Glomerular endothelial cell (primary cell): Measurements from ENCODE around the gene GPR162. TPM values are rescaled to one million over a fixed set of nuclear protein-coding genes. Genes with fewer than 3 reads are reported as not detected.
"Not testable (repeated sequence)": the region's sequence is repeated elsewhere in the genome, so short reads cannot be mapped to it uniquely, and the experiment has no call there.

Experiments used
- DNase-seq: peaks from one replicate; pipeline ENCODE4 v3.0.0-alpha.2; 2011; ENCODE audit warnings: low read depth, low spot score; ENCODE audit errors: extremely low read depth
- total RNA-seq: library from RNA; depleted of rRNA; stranded (reverse); fragments of >200 nt; gene quantifications from 2 replicates; pipeline ENCODE4 v1.2.3, GENCODE V29; 2015

The GPR162 gene
- total RNA-seq, 1 donor from 2014 or later = 3.7 TPM

DNA sequence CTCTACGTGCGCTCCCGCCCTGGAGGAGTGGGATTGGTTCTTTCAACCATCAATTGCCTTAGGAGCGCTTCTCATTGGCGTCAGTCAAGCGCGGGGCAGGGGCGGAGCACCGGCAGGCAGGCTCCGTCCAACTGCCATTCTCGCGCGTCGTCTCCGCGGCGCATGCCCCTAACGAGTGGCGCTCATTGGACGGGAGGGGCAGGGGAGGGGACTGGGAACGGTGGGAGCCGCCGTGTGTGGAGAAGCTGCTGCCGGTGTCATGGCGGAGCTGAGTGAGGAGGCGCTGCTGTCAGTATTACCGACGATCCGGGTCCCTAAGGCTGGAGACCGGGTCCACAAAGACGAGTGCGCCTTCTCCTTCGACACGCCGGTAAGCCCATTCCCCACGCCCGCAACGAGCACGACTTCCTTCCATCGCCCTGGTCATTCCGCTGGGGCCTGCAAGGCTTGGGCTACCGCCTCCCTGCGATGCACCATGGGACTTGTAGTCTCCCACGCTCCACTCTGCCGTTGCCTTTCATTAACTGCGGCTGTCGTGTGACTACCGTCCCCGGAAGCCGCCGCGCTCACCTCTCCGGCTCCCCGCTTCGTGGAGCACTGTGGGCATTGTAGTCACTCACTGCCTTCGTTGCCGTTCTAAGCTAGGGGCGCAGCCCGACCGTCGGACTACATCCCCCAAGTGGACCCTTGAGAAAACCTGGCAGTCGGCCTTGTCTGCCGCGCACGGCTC lies 30.5 kb downstream of the GPR162 start, which contains the start of gene USP5:
Gene USP5, plus strand, starts transcription at position 230 of the 730 bp plus-strand sequence. Its CDS starts 30 bp downstream, at position 260.
- peak; percentile 97 for DNase-seq

DNA sequence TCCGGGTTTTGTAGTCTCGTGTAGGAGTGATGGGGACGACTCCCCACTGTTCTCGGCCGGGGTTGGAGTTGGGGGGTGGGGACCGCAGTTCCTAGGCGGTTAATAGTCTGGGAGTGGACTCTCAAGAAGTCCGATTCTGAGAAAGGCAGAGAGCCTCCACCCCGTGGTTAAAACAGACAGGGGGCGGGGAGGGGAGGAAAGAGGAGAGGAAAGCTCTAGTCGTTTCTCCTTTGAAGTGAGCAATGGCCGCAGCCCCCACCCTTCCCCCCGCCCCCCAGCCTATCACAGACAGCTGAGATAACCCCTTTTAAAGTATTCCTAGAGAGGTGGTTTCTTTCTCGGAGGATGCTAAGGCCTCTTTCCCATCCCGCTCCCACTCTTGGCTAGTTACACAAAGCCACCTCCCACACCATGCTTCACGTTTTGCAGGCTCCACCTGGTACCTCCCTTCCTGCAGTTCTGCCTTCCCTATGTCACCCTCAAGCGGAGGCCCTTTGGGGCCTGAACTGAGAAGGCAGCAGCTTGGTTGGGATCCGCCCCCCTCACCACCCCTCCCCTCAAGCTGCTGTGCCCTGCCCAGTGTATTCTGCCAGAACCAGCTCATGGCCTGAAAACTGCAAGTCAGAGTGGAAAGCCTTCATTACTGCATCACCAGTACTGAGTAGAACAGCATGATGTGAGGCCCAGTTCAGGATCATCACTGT lies 31.2 kb downstream of the GPR162 start:
- no peak for DNase-seq

DNA sequence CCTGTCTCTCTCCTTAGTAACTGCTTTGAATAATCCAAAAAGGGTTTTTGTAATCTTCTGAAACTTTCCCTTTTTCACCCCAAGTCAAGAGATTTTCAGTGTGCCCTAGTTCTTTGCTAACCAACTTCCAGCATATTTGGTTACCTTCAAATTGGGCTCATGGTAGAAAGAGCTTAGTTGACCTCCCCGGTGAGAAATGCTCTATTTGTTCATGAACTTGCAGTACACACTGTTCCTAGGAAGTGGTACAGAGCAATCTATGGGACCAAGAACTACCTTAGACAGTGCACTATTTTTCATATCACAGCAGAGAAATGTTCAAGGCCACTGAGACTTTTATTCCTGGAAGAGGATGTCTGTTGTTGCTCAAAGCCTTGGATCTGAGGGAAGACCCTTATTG lies 32.0 kb downstream of the GPR162 start:
- no peak for DNase-seq

DNA sequence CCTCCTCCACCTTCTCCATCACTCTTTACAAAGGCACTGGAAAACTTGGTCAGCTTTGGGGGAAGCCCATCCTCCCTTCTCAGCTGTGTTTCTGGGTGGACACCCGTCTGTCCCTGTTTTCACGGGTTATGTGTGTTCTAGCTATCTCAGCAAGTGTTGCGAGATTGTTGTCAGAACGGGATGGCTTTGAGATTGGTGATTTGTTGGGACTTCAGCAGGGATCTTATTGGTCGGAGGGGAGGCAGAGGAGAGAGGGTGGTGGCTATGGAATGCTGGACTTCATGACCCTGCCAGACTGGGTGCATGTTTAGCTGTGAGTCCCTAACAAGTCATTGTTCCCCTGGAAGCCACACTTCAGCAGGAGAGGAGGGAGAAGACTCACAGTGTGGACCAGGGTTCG lies 32.4 kb downstream of the GPR162 start:
- DNase-seq = no peak

DNA sequence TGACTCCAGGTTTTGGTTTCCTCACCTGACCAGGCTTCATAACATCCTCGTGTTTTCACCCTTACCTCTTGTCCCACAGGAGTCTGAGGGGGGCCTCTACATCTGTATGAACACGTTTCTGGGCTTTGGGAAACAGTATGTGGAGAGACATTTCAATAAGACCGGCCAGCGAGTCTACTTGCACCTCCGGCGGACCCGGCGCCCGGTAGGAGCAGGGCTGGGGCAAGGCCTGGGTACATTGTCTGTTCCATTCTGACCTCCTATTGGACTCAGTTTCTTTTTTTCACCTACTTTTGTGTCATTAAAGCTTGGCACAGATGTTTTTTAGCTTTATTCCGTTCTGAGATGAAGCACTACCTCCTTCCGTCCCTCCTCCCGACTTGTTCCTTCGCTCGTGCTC lies 33.7 kb downstream of the GPR162 start:
- no peak for DNase-seq

DNA sequence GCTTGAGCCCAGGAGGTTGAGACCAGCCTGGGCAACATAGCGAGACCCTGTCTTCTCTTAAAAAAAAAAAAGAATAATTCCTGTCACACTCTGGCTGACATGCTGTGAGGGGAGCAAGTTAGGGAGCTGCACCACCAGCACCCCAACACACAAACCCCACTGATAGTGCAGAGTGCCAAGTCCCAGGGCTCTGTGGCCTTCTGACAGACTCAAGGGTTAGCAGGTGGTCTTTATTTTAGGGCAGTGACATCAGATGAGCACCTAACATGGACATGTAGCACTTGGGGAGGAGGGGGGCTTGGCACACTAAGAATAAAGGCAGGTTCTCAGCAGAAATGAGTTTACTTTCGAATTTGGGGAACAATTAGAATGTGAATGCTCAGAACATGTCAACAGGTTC lies 37.2 kb downstream of the GPR162 start:
- DNase-seq = no peak

DNA sequence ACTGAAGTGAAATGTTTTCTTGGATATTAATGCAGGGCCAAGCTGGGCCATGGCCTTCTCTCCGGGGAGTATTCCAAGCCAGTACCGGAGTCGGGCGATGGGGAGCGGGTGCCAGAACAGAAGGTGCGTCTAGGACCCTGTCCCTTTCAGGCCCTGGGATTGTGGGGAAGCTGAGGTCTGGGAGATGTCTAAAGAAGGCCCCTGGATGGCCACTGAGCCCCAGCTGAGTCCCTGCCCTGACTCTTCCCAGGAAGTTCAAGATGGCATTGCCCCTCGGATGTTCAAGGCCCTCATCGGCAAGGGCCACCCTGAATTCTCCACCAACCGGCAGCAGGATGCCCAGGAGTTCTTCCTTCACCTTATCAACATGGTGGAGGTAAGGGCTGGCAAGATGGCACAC lies 38.5 kb downstream of the GPR162 start:
- DNase-seq = no peak

DNA sequence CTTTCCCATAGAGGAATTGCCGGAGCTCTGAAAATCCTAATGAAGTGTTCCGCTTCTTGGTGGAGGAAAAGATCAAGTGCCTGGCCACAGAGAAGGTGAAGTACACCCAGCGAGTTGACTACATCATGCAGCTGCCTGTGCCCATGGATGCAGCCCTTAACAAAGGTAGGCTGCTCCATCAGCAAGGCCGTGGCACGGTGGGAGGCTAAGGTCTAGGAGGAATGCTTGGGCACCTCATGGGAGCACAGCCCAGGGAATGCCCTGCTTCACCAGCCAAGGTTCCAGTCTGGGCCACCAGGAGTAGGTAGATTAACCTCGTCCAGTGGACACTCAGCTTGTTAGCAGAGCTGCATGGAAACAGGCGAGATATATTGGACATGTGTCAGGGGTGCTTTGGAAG lies 39.3 kb downstream of the GPR162 start:
- DNase-seq = no peak

DNA sequence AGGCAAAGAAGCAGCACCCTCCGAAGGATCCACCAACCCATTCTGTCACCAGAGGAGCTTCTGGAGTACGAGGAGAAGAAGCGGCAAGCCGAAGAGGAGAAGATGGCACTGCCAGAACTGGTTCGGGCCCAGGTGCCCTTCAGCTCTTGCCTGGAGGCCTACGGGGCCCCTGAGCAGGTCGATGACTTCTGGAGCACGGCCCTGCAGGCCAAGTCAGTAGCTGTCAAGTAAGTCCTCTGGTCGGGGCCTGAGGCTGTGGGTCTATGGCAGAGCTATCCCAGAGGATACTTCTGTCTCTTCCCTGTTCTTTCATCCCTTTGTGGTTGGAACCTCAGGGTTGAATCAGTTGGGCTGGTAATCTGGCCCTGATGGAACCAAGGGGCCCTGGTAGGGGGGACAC lies 39.8 kb downstream of the GPR162 start:
- DNase-seq = no peak

DNA sequence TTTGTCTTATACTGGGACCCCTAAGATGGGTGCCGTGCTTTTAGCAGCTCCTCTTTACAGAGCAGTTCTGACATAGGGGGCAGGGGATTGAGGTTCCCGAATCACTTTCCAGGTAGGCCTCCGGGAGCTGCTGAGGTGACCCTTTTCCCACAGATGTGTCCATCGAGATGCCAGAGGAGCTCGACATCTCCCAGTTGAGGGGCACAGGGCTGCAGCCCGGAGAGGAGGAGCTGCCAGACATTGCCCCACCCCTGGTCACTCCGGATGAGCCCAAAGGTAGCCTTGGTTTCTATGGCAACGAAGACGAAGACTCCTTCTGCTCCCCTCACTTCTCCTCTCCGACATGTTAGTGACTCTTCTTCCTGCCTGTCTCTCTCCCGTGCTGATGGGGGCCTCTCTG lies 41.4 kb downstream of the GPR162 start:
- no peak for DNase-seq

DNA sequence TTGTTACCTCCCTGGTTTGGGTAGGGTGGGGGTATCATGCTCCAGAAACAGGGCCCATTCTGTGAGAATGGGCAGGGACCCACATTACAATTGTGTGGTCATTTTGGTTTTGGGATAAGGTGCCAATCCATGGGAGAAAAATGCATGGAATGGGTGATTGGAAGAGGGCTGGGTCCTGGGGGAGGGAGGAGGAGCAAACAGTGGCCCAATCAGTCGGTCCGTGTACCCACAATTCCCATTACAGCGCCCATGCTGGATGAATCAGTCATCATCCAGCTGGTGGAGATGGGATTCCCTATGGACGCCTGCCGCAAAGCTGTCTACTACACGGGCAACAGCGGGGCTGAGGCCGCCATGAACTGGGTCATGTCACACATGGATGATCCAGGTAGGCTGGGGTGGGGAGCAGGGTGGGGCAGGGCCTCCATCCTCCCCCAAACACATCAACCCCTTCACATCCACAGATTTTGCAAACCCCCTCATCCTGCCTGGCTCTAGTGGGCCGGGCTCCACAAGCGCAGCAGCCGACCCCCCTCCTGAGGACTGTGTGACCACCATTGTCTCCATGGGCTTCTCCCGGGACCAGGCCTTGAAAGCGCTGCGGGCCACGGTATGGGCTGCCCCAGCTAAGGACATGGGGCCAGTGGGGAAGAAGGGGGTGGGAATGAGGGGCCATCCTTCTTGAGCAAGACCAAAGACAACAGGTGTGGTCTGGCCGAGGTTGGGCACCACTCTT lies 42.1 kb downstream of the GPR162 start:
- DNase-seq = no peak

DNA sequence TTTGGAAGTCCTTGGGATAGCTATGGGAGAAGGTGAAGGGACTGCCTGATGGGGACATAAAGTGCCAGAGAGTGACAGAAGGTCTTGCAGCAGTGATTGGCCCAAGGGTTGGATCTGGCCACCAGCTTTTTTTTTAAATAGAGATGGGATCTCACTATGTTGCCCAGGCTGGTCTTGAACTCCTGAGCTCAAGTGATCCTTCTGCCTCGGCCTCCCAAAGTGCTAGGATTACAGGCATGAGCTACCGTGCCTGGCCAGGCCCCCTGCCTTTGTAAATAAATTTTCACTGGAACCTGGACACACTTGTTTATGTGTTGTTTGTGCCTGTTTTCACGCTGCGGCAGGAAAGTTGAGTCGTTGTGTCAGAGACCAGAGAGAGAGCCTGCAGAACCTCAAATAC lies 43.7 kb downstream of the GPR162 start:
- DNase-seq = not testable (repeated sequence)

DNA sequence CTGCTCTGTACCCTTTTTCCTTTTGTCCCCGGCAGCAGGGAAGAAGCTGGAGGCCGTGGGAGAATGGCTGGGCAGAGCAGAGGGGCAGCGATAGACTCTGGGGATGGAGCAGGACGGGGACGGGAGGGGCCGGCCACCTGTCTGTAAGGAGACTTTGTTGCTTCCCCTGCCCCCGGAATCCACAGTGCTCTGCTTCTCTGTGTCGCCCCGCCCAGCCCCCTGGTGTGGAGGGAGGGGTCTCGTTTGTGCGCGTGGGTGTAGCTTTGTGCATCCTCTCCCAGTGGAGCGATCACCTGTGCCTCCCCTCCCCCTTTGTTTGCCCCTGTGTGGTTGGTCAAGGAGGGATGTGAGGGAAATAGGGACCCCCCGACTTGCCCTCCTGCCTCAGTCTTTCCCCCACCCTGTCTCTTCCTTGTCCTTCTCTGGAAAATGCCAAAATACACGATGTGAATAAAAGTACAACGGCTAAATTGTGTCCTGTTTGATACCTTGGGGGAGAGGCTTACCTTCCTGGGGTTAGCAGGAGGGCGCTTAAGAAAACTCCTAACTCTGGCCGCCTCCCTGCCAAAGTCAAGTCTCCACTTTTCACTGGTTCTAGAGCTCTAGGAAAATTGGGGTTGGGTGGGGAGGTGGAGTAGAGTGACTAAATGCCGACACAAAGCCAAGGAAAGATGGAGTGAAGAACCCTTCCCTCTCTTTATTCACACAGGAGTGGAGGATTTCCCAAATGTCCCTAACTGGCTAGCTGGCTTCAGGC lies 44.7 kb downstream of the GPR162 start:
- no peak for DNase-seq

DNA sequence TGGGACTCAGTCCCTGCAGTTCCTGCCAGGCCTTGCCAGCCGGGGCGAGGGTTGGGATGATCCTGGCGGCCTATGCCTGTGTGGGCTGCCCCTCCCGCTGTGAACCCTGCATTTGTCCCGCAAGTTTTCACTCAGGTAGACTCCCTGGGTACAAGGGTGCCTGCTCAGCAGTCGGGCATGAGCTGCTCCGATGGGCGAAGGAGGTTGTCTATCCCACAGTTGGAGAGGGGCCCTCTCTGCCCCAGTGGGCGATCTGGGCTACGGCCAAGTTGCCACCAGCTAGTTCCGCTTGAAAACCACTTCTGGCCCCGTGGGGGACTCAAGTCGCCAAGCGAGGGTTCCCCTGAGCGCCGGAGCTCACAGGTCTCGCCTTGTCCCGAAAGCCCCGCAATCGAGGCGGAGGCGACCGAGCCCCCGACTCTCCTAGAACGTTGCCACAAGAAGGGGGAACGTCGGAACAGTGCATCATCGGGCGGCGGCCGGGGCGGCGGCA lies 45.3 kb downstream of the GPR162 start:
- DNase-seq = no peak

DNA sequence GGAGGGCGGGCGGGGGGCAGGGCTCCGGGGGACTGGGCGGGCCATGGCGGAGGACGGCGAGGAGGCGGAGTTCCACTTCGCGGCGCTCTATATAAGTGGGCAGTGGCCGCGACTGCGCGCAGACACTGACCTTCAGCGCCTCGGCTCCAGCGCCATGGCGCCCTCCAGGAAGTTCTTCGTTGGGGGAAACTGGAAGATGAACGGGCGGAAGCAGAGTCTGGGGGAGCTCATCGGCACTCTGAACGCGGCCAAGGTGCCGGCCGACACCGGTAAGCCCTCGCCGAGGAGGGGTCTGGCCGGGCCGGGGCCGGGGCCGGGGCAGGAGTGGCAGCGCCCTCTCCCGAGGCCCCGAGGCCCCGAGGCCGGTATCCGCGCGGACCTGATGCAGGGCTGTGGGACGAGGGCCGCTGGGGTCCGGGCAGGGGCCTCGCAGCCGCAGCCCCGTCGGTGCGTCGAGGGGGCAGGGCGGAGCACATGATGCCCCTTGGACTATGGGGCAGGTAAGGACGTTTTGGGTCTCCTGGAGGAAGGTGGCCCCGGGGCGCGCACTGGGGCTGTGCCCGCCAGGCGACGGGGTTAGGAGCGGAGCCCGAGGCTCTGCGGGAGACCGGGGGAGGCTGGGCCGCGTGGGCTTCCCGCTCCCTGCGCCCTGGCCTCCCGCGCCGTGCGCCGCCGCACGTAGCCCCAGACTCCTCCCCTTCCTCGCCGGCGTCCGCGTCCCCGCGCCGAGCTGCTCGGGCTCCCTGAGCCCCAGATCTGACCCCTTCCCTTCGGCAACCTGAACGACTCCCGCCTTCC lies 46.0 kb downstream of the GPR162 start, which contains the start of gene TPI1:
Gene TPI1, plus strand, starts transcription at position 119 of the 798 bp plus-strand sequence. Its CDS starts 36 bp downstream, at position 155.
- DNase-seq = no peak

DNA sequence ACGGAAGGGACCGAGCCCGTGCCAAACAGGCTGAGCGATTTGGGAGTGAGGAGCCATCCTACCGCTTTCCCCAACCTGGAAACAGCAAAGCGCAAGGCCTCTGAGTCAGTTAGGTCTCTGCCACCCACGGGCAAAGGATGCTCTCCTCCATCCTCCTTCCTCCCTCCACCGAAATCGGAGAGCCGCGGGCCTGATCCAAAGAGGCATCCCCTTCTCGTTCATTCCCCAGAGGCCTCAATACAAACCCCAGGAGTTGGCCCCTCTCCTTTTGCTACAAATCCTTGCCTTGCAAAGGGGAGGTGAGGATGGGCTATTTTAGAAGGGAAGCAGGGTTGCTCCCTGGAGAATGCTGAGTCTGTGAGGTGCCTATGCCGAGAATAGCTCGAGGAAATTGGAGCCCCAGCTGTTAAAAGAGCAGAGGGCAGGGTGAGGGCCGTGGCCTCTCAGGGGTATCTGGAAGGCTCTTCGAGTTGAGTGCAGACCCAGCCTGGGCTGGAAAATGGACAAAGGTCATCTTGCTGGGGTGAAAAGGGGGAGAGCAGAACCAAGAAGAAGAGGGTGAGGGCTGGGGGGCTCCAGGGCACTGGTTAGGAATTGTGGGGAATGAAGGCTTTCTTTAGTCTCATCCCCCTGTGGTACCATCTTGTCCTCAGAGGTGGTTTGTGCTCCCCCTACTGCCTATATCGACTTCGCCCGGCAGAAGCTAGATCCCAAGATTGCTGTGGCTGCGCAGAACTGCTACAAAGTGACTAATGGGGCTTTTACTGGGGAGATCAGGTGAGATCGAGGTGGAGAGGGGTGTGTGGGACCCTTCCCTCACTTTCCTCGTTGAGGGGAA lies 46.8 kb downstream of the GPR162 start:
- no peak for DNase-seq

DNA sequence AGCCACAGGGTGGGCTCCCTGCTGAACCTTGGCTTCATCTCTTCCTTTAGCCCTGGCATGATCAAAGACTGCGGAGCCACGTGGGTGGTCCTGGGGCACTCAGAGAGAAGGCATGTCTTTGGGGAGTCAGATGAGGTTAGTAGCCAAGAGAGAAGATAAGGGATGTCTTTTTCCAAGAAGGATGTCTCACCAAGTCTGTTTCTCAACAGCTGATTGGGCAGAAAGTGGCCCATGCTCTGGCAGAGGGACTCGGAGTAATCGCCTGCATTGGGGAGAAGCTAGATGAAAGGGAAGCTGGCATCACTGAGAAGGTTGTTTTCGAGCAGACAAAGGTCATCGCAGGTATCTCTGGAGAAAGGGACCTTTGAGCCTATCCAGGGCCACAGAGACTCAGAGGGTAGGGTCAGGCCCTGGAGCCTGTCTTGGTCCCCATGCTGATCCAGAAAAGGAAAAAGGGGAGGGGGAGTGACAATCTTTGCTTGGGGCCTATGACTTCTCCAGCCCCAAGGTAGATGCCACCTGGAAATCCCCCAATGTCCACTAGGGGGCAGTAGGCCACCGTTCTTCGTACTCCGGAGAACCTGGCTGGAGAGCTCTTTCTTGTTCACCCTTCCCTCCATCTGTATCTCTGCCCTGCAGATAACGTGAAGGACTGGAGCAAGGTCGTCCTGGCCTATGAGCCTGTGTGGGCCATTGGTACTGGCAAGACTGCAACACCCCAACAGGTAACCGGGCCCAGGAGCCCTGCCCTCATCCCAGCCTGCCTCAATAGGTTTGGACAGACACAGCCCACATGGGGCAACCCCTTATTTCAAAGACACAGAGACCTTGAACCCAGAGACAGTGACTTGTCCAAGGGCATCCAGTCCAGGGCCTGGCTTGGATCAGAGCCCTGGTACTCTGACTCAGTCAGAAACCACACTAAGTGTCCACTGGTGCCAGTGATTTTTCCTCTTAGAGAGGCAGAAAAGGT lies 47.7 kb downstream of the GPR162 start:
- no peak for DNase-seq

DNA sequence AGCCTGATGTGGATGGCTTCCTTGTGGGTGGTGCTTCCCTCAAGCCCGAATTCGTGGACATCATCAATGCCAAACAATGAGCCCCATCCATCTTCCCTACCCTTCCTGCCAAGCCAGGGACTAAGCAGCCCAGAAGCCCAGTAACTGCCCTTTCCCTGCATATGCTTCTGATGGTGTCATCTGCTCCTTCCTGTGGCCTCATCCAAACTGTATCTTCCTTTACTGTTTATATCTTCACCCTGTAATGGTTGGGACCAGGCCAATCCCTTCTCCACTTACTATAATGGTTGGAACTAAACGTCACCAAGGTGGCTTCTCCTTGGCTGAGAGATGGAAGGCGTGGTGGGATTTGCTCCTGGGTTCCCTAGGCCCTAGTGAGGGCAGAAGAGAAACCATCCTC lies 48.7 kb downstream of the GPR162 start:
- DNase-seq = not testable (repeated sequence)
